Activated gamma-delta T cell (primary cell): Measurements from ENCODE around the gene CHSY3.

Source experiments
- DNase-seq: peaks from one replicate; lab custom pipeline; 2025; lab: John Stamatoyannopoulos, UW

The CHSY3 gene

GRCh38 chr5:129945774-129946270 is 41.6 kb downstream of the CHSY3 start:
- no peak for DNase-seq

GRCh38 chr5:129951039-129951438 is 46.8 kb downstream of the CHSY3 start:
- DNase-seq, result no peak

- DNase-seq, result no peak
Measured at GRCh38 chr5:129958581-129958980, 54.3 kb downstream of the CHSY3 start.

GRCh38 chr5:129960831-129961230 is 56.6 kb downstream of the CHSY3 start:
- no peak for DNase-seq

GRCh38 chr5:129962506-129962905 is 58.2 kb downstream of the CHSY3 start:
- DNase-seq, result no peak

GRCh38 chr5:129963359-129963758 is 59.1 kb downstream of the CHSY3 start:
- DNase-seq, result no peak

- DNase-seq, result no peak
Measured at GRCh38 chr5:129966071-129966470, 61.8 kb downstream of the CHSY3 start.

GRCh38 chr5:129971714-129972113 is 67.4 kb downstream of the CHSY3 start:
- DNase-seq, result no peak

- no peak for DNase-seq
Measured at GRCh38 chr5:129972465-129973141, 68.3 kb downstream of the CHSY3 start.

GRCh38 chr5:129973716-129974426 is 69.6 kb downstream of the CHSY3 start:
- DNase-seq, result no peak

GRCh38 chr5:129977810-129978209 is 73.5 kb downstream of the CHSY3 start:
- DNase-seq, result no peak

- no peak for DNase-seq
Measured at GRCh38 chr5:129978270-129978669, 74.0 kb downstream of the CHSY3 start.

- DNase-seq, result no peak
Measured at GRCh38 chr5:129988453-129988852, 84.2 kb downstream of the CHSY3 start.

GRCh38 chr5:129991780-129992179 is 87.5 kb downstream of the CHSY3 start:
- no peak for DNase-seq

GRCh38 chr5:129996896-129997295 is 92.6 kb downstream of the CHSY3 start:
- DNase-seq, result no peak

- no peak for DNase-seq
Measured at GRCh38 chr5:130000460-130000859, 96.2 kb downstream of the CHSY3 start.

GRCh38 chr5:130002183-130002582 is 97.9 kb downstream of the CHSY3 start:
- DNase-seq, result no peak

GRCh38 chr5:130002876-130003275 is 98.6 kb downstream of the CHSY3 start:
- no peak for DNase-seq

- DNase-seq, result no peak
Measured at GRCh38 chr5:130011986-130012385, 107.7 kb downstream of the CHSY3 start.

- no peak for DNase-seq
Measured at GRCh38 chr5:130017173-130017572, 112.9 kb downstream of the CHSY3 start.

GRCh38 chr5:130018641-130019040 is 114.4 kb downstream of the CHSY3 start:
- no peak for DNase-seq

GRCh38 chr5:130021000-130021399 is 116.7 kb downstream of the CHSY3 start:
- DNase-seq, result no peak

- no peak for DNase-seq
Measured at GRCh38 chr5:130021876-130022275, 117.6 kb downstream of the CHSY3 start.
